Loucy (cell line): ENCODE data around the gene SAMD4A.
"Not testable (repeated sequence)": the region's sequence is repeated elsewhere in the genome, so short reads cannot be mapped to it uniquely, and the experiment has no call there.

Source experiments
- CTCF ChIP-seq: fragments of 200-600 bp; sonication (generic); conservative IDR thresholded peaks from 2 replicates; pipeline ENCODE4 v1.5.1; 2014; ENCODE audit warnings: mild to moderate bottlenecking, antibody characterized with exemption, low read length
- EZH2phosphoT487 ChIP-seq: fragments of 200-600 bp; IDR thresholded peaks from 2 replicates; pipeline ENCODE4 v1.6.1; 2018; ENCODE audit warnings: antibody characterized with exemption, mild to moderate bottlenecking, moderate library complexity, borderline replicate concordance

- TF ChIP-seq CTCF, EZH2phosphoT487: not testable (repeated sequence)
Measured at GRCh38 chr14:54752611-54753010, 185.7 kb downstream of the SAMD4A start.
